B cell (primary cell): ENCODE data around the gene KLHL2. TPM values are rescaled to one million over a fixed set of nuclear protein-coding genes. Genes with fewer than 3 reads are reported as not detected.

ENCODE experiments used
- ATAC-seq: fragments of 200-7000 bp; cut with Tn5 transposase; one replicate; pipeline ENCODE4 v1.10.0; 2021; ENCODE audit warnings: low read depth, mild to moderate bottlenecking, moderate number of reproducible peaks, moderate library complexity
- CTCF ChIA-PET: fragments of 350-600 bp; sonication (Branson Sonifier 250); formaldehyde crosslinking; loops from one replicate; lab custom pipeline; 2021; ENCODE audit warnings: antibody characterized with exemption, inconsistent platforms; lab: Charles Lee
- POLR2A ChIA-PET: fragments of 350-600 bp; sonication (Branson Sonifier 250); formaldehyde crosslinking; loops from one replicate; lab custom pipeline; 2021; ENCODE audit warnings: antibody characterized with exemption; lab: Charles Lee
- DNase-seq: peaks from one replicate; pipeline ENCODE4 v3.0.0; 2013
- H2AFZ ChIP-seq: 2 replicates; pipeline ENCODE4 v1.6.1; 2012; ENCODE audit warnings: mild to moderate bottlenecking, low read depth, low read length; ENCODE audit not compliant: insufficient read depth, poor library complexity, severe bottlenecking
- H3K27ac ChIP-seq, 2 donors: 1 replicate in 1 of 2; 2 replicates in 1 of 2; pipeline ENCODE4 v1.5.1; 2012 to 2013; ENCODE audit warnings: low read length in 2 of 2, mild to moderate bottlenecking in 2 of 2, moderate library complexity in 1 of 2
- H3K27me3 ChIP-seq, 4 experiments: fragments of 200-600 bp in 1 of 4; sonication (generic) in 1 of 4; replicated peaks in 1 of 4; 1 replicate in 2 of 4; 2 replicates in 2 of 4; pipeline versions ENCODE4 v1.6.1 to v1.7.0; 2013 to 2016; ENCODE audit warnings: low read length in 3 of 4, mild to moderate bottlenecking in 2 of 4, mixed read lengths in 1 of 4, moderate library complexity in 1 of 4; ENCODE audit not compliant: insufficient read depth in 4 of 4, control insufficient read depth in 3 of 4; ENCODE audit errors: control extremely low read depth in 1 of 4
- H3K36me3 ChIP-seq, 2 experiments: replicated peaks in 1 of 2; 1 replicate in 1 of 2; 2 replicates in 1 of 2; pipeline versions ENCODE4 v1.6.1 to v1.7.1; 2013; ENCODE audit warnings: low read length in 1 of 2; ENCODE audit not compliant: insufficient read depth in 2 of 2, control insufficient read depth in 1 of 2; ENCODE audit errors: control extremely low read depth in 1 of 2, extremely low read depth in 1 of 2
- H3K4me1 ChIP-seq, 2 donors: fragments of 200-600 bp in 1 of 2; sonication (generic) in 1 of 2; 1 replicate in 1 of 2; 2 replicates in 1 of 2; pipeline versions ENCODE4 v1.5.1 to v1.6.1; 2013 to 2017; ENCODE audit warnings: low read length in 2 of 2; ENCODE audit not compliant: control insufficient read depth in 2 of 2, insufficient read depth in 2 of 2
- H3K4me2 ChIP-seq: replicated peaks from 2 replicates; pipeline ENCODE3; 2012; ENCODE audit warnings: mild to moderate bottlenecking, low read depth, low read length; ENCODE audit not compliant: poor library complexity, severe bottlenecking
- H3K4me3 ChIP-seq, 5 experiments: fragments of 200-600 bp in 1 of 5; sonication (generic) in 1 of 5; 1 replicate in 3 of 5; 2 replicates in 2 of 5; pipeline versions ENCODE4 v1.5.1 to v1.7.0; 2011 to 2016; ENCODE audit warnings: low read length in 4 of 5, mild to moderate bottlenecking in 4 of 5, low read depth in 2 of 5, control low read depth in 1 of 5, moderate library complexity in 1 of 5; ENCODE audit not compliant: insufficient read depth in 1 of 5; ENCODE audit errors: control extremely low read depth in 1 of 5, extremely low read depth in 1 of 5
- H3K79me2 ChIP-seq: fragments of 200-600 bp; sonication (generic); one replicate; pipeline ENCODE4 v1.6.0; 2016; ENCODE audit warnings: low read length; ENCODE audit not compliant: control insufficient read depth, insufficient read depth
- H3K9ac ChIP-seq: fragments of 200-600 bp; sonication (generic); 2 replicates; pipeline ENCODE4 v1.6.1; 2017; ENCODE audit warnings: mild to moderate bottlenecking, low read length, moderate library complexity
- H3K9me3 ChIP-seq, 3 donors: one replicate each; pipeline versions ENCODE4 v1.6.1 to v1.7.1; 2013; ENCODE audit warnings: low read length in 2 of 3; ENCODE audit not compliant: control insufficient read depth in 2 of 3, insufficient read depth in 1 of 3; ENCODE audit errors: control extremely low read depth in 1 of 3
- H4K20me1 ChIP-seq: 2 replicates; pipeline ENCODE4 v1.6.0; 2012; ENCODE audit warnings: mild to moderate bottlenecking, low read length; ENCODE audit not compliant: insufficient read depth, control insufficient read depth, poor library complexity, severe bottlenecking
- H3K27ac Mint-ChIP-seq: one replicate; pipeline ENCODE4 v1.8.0; 2021; ENCODE audit warnings: mixed read lengths
- H3K27me3 Mint-ChIP-seq: one replicate; pipeline ENCODE4 v1.8.0; 2021; ENCODE audit warnings: mixed read lengths
- H3K4me1 Mint-ChIP-seq: one replicate; pipeline ENCODE4 v1.8.0; 2021; ENCODE audit warnings: mixed read lengths
- H3K4me3 Mint-ChIP-seq: one replicate; pipeline ENCODE4 v1.8.0; 2021; ENCODE audit warnings: mixed read lengths
- H3K9me3 Mint-ChIP-seq: one replicate; pipeline ENCODE4 v1.8.0; 2022; ENCODE audit warnings: mixed read lengths; ENCODE audit not compliant: insufficient read depth
- CTCF ChIP-seq: fragments of 200-600 bp; IDR thresholded peaks from one replicate; pipeline ENCODE4 v1.8.0; 2022; ENCODE audit warnings: antibody characterized with exemption, mild to moderate bottlenecking
- EZH2 ChIP-seq: IDR thresholded peaks from 2 replicates; pipeline ENCODE4 v1.6.1; 2012; ENCODE audit warnings: borderline replicate concordance, low read depth, mild to moderate bottlenecking, moderate library complexity, low read length; ENCODE audit not compliant: insufficient read depth, poor library complexity, severe bottlenecking
- WGBS: methylation state at CpG from one replicate; pipeline ENCODE4 v1.1.5; 2013; ENCODE audit warnings: missing lambda C conversion rate; ENCODE audit not compliant: insufficient coverage; 5-methylcytosine and 5-hydroxymethylcytosine counted together
- intact Hi-C: fragments of 100-400 bp; cut with micrococcal nuclease; formaldehyde crosslinking; loops from one replicate; pipeline ENCODE4 v1.10.0; 2022
- polyA plus RNA-seq: library from polyadenylated mRNA; depleted of rRNA; stranded (reverse); fragments of >200 nt; gene quantifications from 2 replicates; pipeline ENCODE4 v1.2.3, GENCODE V29; 2012
- total RNA-seq, 2 donors: library from RNA; stranded (reverse); fragments of 120-200 nt in 1 of 2; gene quantifications; 1 replicate in 1 of 2; 2 replicates in 1 of 2; pipeline versions ENCODE4 v1.2.3 to v1.2.4, GENCODE V29; 2013 to 2022

Gene KLHL2
- total and polyA plus RNA-seq, 2 donors (not counting 1 experiment from before 2014, with no cell fraction given): 7.8 to 77.5 TPM

GRCh38 chr4:165368114-165368513, 160.8 kb downstream of the KLHL2 start:
- Histone ChIP-seq H3K4me3 (no peak overlapping the region), H3K4me2 (no peak overlapping the region), H3K27ac (no peak overlapping the region), H3K27me3 (peaks cover 0 to 2% (median 0%) of the 10 kb centered on the region in 4 experiments), H3K9ac (no peak overlapping the region), H3K4me1 (no peaks in the 10 kb centered on the region), H3K79me2 (no peaks in the 10 kb centered on the region), H3K9me3 (no peaks in the 10 kb centered on the region), H4K20me1 (no peaks in the 10 kb centered on the region), H3K36me3 (no peaks in the 10 kb centered on the region), H2AFZ (no peak overlapping the region)
- no peak for DNase-seq
- TF ChIP-seq EZH2 (no peak), CTCF (no peak)
- ChIA-PET POLR2A (no interaction called here), CTCF (no interaction called here)
- Mint-ChIP-seq H3K27ac (no peak overlapping the region), H3K4me1 (no peaks in the 10 kb centered on the region), H3K9me3 (no peaks in the 10 kb centered on the region), H3K27me3 (peaks cover 5% of the 10 kb centered on the region), H3K4me3 (no peak overlapping the region)
- ATAC-seq: no peak
- WGBS: 100% methylated on average over 1 of the region's 1 CpG
- intact Hi-C loops: no loop called here

- ChIA-PET CTCF (no interaction called here), POLR2A (no interaction called here)
- Histone ChIP-seq H3K27me3 (no peaks in the 10 kb centered on the region), H3K79me2 (no peaks in the 10 kb centered on the region), H3K27ac (no peak overlapping the region), H3K9me3 (peaks cover 0 to under 1% (median 0%) of the 10 kb centered on the region in 3 donors), H3K4me3 (no peak overlapping the region), H3K9ac (no peak overlapping the region), H4K20me1 (no peaks in the 10 kb centered on the region), H3K4me1 (no peaks in the 10 kb centered on the region), H2AFZ (no peak overlapping the region), H3K4me2 (no peak overlapping the region), H3K36me3 (no peaks in the 10 kb centered on the region)
- no peak overlapping the region for H3K4me3 Mint-ChIP-seq
- peaks cover 2% of the 10 kb centered on the region for H3K27me3 Mint-ChIP-seq
- ATAC-seq (no peak), DNase-seq (no peak)
- TF ChIP-seq EZH2: no peak
- TF ChIP-seq CTCF: no peak
- 100% methylated on average over 1 of the region's 1 CpG for WGBS
- intact Hi-C loops: no loop called here
- no peak overlapping the region for H3K27ac Mint-ChIP-seq
- no peaks in the 10 kb centered on the region for H3K9me3 Mint-ChIP-seq
- H3K4me1 Mint-ChIP-seq: no peaks in the 10 kb centered on the region
These were observed 161.2 kb downstream of the KLHL2 start for GRCh38 chr4:165368567-165368966.
